Breast epithelium (tissue), 4 donors: ENCODE data around the gene AHNAK2. TPM values are rescaled to one million over a fixed set of nuclear protein-coding genes. Genes with fewer than 3 reads are reported as not detected.

Experiments used
- DNase-seq, 2 donors: peaks; one replicate each; pipeline ENCODE4 v3.0.0-alpha.2; 2019; ENCODE audit warnings: low spot score in 2 of 2
- H3K27ac ChIP-seq, 2 donors: fragments of 200-600 bp; sonication (generic) in 1 of 2; one replicate each; pipeline ENCODE4 v1.5.1; 2016 to 2019; ENCODE audit warnings: mild to moderate bottlenecking in 1 of 2
- H3K27me3 ChIP-seq, 2 donors: fragments of 200-600 bp; sonication (generic) in 1 of 2; one replicate each; pipeline versions ENCODE4 v1.5.1 to v1.6.0; 2017 to 2019; ENCODE audit warnings: control low read depth in 1 of 2, mild to moderate bottlenecking in 1 of 2
- H3K36me3 ChIP-seq: fragments of 200-600 bp; one replicate; pipeline ENCODE4 v1.5.1; 2019
- H3K4me1 ChIP-seq, 2 donors: fragments of 200-600 bp; sonication (generic); one replicate each; pipeline ENCODE4 v1.5.1; 2016 to 2019; ENCODE audit warnings: control low read depth in 1 of 2
- H3K4me3 ChIP-seq, 3 donors: fragments of 200-600 bp; sonication (generic); 1 replicate in 2 of 3; 2 replicates in 1 of 3; pipeline ENCODE4 v1.5.1; 2016 to 2019; ENCODE audit warnings: mild to moderate bottlenecking in 3 of 3, moderate library complexity in 2 of 3
- H3K9me3 ChIP-seq, 2 donors: fragments of 200-600 bp; sonication (generic) in 1 of 2; one replicate each; pipeline ENCODE4 v1.5.1; 2016 to 2019; ENCODE audit warnings: control low read depth in 1 of 2
- CTCF ChIP-seq, 3 donors: fragments of 450-650 bp; IDR thresholded peaks; one replicate each; pipeline ENCODE4 v1.5.1; 2016 to 2017; ENCODE audit warnings: antibody characterized with exemption in 3 of 3, mild to moderate bottlenecking in 3 of 3, moderate library complexity in 3 of 3
- POLR2A ChIP-seq: fragments of 450-650 bp; IDR thresholded peaks from one replicate; pipeline ENCODE4 v1.6.1; 2016; ENCODE audit warnings: antibody characterized with exemption, mild to moderate bottlenecking, moderate library complexity
- POLR2AphosphoS5 ChIP-seq, 3 donors: sonication (generic); formaldehyde crosslinking; IDR thresholded peaks; one replicate each; pipeline ENCODE4 v1.6.1; 2017; ENCODE audit warnings: antibody characterized with exemption in 3 of 3
- intact Hi-C: fragments of 100-400 bp; cut with DNase I; formaldehyde crosslinking; loops from one replicate; pipeline ENCODE4 v1.15.1; 2023; ENCODE audit warnings: low total_unique reads
- total RNA-seq, 3 donors: library from RNA; depleted of rRNA; stranded (reverse); fragments of >200 nt; gene quantifications; one replicate each; pipeline ENCODE4 v1.1.0, GENCODE V29; 2016

The AHNAK2 gene
- total RNA-seq, 3 donors from 2014 or later = 15.1 to 46.7 (median 19.3) TPM

DNA sequence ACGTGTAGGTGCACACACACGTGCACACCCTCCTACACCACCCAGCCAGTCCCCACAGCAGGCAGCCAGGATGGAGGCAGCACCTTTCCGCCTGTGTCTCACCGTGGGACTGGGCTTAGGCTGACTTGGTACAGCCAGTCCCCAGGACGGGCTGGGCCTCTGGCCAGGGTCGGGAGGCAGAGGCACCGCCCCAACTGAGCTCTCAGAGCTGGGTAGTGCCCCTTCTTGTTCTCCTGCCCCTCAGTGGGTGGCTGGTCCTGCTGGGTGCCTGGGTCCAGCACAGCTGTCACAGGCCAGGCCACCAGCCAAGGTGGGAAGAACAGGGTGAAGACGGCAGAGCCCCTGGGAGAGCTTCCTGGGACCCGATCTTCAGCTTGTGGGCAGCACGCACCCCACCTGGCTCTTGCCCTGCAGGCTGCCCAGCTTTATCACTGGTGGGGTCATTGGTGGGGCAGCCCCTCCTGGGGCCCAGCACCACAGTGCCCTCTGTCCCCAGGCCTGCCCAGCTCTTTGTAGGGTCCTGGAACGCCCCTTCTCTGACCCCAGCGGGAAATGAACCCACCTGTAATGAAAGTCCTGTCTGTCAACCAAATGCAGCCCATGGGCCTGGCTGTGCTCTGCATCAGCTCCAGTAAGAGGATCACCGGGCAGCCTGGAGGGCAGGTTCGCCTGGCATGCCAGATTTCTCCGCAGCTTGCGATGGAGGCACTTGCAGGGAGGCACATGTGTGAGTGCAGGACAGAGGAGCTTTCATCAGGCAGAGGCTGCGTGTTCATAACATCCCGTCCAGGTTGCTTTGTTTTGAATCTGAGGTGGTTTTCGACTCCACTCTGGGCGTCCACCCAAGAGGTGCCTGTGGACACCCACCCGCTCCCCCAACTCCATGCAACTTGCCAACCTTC lies 28.0 kb upstream of the AHNAK2 start:
- no peak for TF ChIP-seq POLR2AphosphoS5 (IDR thresholded peaks at IDR 0.05)
- TF ChIP-seq POLR2A = no peak
- no peak for TF ChIP-seq CTCF (IDR thresholded peaks at IDR 0.05)
- no peaks in the 10 kb centered on the region for H3K9me3 ChIP-seq
- no peaks in the 10 kb centered on the region for H3K36me3 ChIP-seq
- H3K4me1 ChIP-seq = no peaks in the 10 kb centered on the region
- no peak overlapping the region for H3K27ac ChIP-seq
- intact Hi-C loops = no loop called here
- no peak overlapping the region for H3K4me3 ChIP-seq
- no peaks in the 10 kb centered on the region for H3K27me3 ChIP-seq
- no peak for DNase-seq

DNA sequence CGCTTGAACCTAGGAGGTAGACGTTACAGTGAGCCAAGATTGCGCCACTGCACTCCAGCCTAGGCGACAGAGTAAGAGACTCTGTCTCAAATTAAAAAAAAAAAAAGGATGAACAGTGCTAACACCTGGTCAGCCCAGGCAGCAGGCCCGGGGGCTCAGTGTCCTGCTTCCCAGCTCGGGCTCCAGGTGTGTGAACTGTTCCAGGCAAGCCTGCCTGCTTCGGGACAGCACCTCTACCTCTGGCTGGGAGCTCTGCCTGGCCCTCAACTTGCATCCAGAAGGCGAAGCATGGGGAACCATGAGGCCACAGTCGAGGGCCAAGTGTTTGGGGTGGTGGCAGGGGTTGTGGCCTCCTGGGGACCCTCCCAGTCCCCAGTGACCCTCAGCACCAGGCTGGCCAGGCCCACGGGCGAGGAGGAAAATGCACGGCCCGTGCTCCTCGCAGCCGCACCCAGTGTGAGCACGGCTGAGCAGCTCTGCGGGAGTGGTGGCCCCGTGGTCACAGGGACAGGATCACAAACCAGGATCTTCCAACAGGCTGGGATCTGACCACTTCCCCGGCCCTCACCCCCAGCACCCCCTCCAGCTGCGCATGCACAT lies 27.3 kb upstream of the AHNAK2 start:
- no peak overlapping the region for H3K27ac ChIP-seq
- no peaks in the 10 kb centered on the region for H3K9me3 ChIP-seq
- intact Hi-C loops = no loop called here
- no peaks in the 10 kb centered on the region for H3K36me3 ChIP-seq
- H3K27me3 ChIP-seq = no peaks in the 10 kb centered on the region
- DNase-seq = no peak
- no peaks in the 10 kb centered on the region for H3K4me1 ChIP-seq
- TF ChIP-seq CTCF (IDR thresholded peaks at IDR 0.05) = no peak
- no peak overlapping the region for H3K4me3 ChIP-seq

DNA sequence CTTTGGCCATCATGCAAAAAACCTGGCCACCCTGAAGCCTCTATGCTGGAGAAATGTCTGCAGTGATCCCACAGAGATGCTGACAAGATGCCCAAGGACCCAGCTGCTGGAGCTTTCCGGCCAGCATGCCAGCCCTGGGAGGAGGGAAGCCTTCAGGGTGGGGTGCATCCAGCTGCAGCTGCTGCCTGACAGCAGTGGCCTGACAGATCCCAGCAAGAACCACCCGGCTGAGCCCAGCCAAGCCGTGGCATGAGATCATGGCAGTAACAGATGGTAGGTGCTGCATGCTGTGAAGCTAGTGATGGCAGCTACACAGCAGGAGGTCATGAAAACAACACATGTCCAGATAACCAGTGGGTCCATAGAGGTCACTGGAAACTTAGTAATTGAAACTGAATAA lies 21.2 kb upstream of the AHNAK2 start:
- peaks cover 4% of the 10 kb centered on the region for H3K36me3 ChIP-seq
- intact Hi-C loops = no loop called here
- no peak for DNase-seq
- no peak for TF ChIP-seq POLR2A
- TF ChIP-seq CTCF (IDR thresholded peaks at IDR 0.05) = no peak
- TF ChIP-seq POLR2AphosphoS5 (IDR thresholded peaks at IDR 0.05) = no peak
- H3K9me3 ChIP-seq = no peaks in the 10 kb centered on the region
- no peaks in the 10 kb centered on the region for H3K27me3 ChIP-seq
- H3K4me3 ChIP-seq = no peak overlapping the region
- H3K4me1 ChIP-seq = no peaks in the 10 kb centered on the region
- no peak overlapping the region for H3K27ac ChIP-seq

DNA sequence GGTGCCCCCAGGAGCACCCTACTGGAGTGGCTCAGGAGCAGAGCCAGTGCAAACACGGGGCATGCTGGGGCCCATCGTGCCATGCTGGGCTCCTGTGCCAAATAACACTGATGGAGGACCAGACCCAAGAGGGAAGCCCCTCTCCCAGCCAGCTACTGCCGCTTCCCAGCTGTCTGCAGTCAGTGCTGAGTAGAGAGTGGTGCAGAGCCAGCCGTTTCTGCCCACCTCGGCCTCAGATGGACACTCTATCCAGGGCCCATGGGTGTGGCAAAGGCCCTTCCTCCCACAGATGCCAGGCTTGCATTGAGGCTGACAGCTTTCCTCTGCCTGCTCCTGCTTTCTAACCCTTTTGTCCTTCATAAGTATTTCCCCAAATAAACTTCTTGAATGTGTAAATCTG lies 20.6 kb upstream of the AHNAK2 start:
- TF ChIP-seq POLR2A = no peak
- TF ChIP-seq POLR2AphosphoS5 (IDR thresholded peaks at IDR 0.05) = no peak
- TF ChIP-seq CTCF (IDR thresholded peaks at IDR 0.05) = no peak
- H3K27ac ChIP-seq = no peak overlapping the region
- DNase-seq = no peak
- H3K4me3 ChIP-seq = no peak overlapping the region
- intact Hi-C loops = no loop called here
- H3K4me1 ChIP-seq = no peaks in the 10 kb centered on the region
- no peaks in the 10 kb centered on the region for H3K9me3 ChIP-seq
- H3K36me3 ChIP-seq = peaks cover 4% of the 10 kb centered on the region
- H3K27me3 ChIP-seq = no peaks in the 10 kb centered on the region

- intact Hi-C loops = no loop called here
- DNase-seq = no peak
- H3K27ac ChIP-seq = no peak overlapping the region
- H3K4me3 ChIP-seq = no peak overlapping the region
- H3K9me3 ChIP-seq = no peaks in the 10 kb centered on the region
- peaks cover 4% of the 10 kb centered on the region for H3K36me3 ChIP-seq
- no peaks in the 10 kb centered on the region for H3K4me1 ChIP-seq
- TF ChIP-seq POLR2A (no peak), POLR2AphosphoS5 (IDR thresholded peaks at IDR 0.05) (no peak), CTCF (IDR thresholded peaks at IDR 0.05) (no peak)
- H3K27me3 ChIP-seq = no peaks in the 10 kb centered on the region
These were observed 18.3 kb upstream of the AHNAK2 start for GRCh38 chr14:104996483-104996882.
